ENCODE measurements around the gene STRIP2.
"Not testable (repeated sequence)": the region's sequence is repeated elsewhere in the genome, so short reads cannot be mapped to it uniquely, and the experiment has no call there.

The STRIP2 gene

GRCh38 chr7:129494041-129494440, 59.8 kb downstream of the STRIP2 start:
- DNase-seq (ENCODE audit: low spot score): no peak

DNA sequence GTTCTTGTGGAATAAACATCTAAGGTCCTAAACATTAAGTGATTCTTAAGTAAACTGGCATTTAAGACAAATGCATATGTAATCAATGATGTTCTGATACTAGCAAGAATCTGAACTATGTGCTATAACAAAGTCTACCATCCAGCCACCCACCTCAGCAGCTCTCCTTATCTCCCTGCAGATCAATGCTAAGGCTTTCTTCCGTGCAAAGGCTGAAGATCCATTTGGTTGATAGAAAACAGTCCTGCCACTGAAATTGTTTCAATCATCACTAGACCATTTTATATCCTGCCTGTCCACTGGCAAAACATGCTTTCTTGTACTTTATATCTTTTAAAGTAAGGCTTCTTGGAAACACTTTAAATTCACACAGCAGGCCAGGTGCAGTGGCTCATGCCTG, 61.8 kb downstream of the STRIP2 start:
- DNase-seq (ENCODE audit: low spot score): no peak

GRCh38 chr7:129496653-129497052, 62.4 kb downstream of the STRIP2 start:
- no peak for DNase-seq (ENCODE audit: low spot score)

- DNase-seq (ENCODE audit: low spot score): no peak
These were observed 62.9 kb downstream of the STRIP2 start for GRCh38 chr7:129497156-129497555.

GRCh38 chr7:129498021-129498420, 63.8 kb downstream of the STRIP2 start:
- no peak for DNase-seq (ENCODE audit: low spot score)

DNA sequence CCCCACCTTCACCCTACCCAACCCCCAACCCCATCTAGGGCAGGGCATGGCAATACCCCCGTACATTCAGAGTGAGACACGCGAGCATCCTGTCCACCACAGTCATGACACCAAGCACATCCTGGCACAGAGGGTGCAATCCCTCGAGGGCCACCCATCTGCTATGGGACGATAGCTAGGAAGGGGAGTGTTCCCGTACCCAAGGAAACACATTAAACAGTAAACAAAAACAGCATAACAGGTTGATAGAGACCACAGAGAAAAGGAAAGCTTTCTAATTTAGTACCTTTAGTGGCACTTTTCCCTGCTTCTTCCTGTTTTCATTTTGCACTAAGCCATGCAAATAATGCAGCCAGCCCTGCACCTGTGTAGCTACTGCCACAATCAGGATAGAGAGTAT, 65.8 kb downstream of the STRIP2 start:
- DNase-seq (ENCODE audit: low spot score): no peak

GRCh38 chr7:129501760-129502707, 67.8 kb downstream of the STRIP2 start, which contains the start of gene SMKR1:
TSS of gene SMKR1 (plus strand) at chr7:129502531. CDS start at chr7:129502825, 294 bp downstream.
- DNase-seq (ENCODE audit: low spot score): peak; percentile 92

GRCh38 chr7:129502708-129503685, 68.8 kb downstream of the STRIP2 start:
- peak; percentile 62 for DNase-seq (ENCODE audit: low spot score)

DNA sequence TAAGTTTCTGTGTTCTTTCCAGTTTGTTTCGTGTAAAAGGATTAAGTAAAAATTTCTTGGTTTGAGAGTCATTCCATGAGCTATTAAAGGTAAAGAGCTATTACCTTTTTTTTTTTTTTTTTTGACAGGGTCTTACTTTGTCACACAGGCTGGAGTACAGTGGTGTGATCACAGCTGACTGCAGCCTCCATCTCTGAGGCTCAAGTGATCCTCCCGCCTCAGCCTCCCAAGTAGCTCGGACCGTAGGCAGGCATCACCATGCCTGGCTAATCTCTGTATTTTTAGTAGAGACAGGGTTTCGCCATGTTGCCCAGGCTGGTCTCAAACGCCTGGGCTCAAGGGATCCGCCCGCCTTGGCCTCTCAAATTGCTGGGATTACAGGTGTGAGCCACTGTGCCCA, 69.5 kb downstream of the STRIP2 start:
- DNase-seq (ENCODE audit: low spot score): no peak

- DNase-seq (ENCODE audit: low spot score): no peak
These were observed 78.0 kb downstream of the STRIP2 start for GRCh38 chr7:129512192-129512591.

DNA sequence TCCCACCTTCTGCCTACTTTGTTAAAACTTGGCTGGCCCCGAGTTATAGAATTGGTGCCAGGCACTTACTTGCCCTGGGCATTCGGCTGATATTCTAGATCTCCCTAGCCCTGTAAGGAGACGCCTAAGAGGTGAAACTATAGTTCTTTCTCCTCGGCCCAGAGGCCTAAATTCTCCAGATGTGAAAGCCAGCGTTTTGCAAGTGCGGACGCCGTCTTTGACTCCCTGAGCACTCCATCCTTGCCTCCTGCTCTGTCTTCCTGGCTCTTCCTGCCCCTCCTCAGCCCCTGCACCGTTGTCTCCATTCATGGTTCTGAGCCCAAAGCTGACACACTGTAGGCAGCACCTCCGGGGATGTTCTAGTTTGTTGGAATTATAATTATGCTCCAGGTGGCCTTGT, 79.3 kb downstream of the STRIP2 start:
- DNase-seq (ENCODE audit: low spot score): no peak

GRCh38 chr7:129514683-129515082, 80.5 kb downstream of the STRIP2 start:
- DNase-seq (ENCODE audit: low spot score): no peak

DNA sequence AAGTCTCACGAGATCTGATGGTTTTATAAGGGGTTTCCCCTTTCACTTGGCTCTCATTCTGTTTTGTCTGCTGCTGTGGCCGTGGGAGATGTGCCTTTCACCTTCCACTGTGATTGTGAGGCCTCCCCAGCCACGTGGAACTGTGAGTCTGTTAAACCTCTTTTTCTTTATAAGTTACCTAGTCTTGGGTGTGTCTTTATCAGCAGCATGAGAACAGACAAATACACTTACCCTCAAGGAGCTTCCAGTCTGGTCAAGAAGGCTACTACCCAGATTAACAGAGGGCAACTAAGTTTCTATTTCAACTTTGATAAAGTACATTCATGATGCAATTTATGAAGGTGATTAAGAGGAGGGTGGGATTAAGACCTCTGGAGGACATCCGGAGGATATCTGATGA, 81.1 kb downstream of the STRIP2 start:
- no peak for DNase-seq (ENCODE audit: low spot score)

GRCh38 chr7:129517931-129518330, 83.7 kb downstream of the STRIP2 start:
- DNase-seq (ENCODE audit: low spot score): no peak

DNA sequence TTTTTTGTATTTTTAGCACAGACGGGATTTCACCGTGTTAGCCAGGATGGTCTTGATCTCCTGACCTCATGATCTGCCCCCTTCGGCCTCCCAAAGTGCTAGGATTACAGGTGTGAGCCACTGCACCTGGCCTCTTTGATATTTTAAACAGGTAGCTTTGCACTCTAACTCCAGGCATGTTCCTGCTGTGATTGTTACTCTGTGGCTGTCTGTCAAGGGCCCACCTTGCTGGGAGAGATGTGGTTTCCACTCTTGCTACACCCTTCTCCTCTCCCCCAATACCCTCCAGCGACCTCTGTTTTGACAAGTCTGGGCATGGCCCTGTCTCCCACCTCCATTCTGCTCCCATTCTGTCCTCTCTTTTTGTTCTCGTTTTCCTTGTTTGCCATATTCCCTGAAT, 85.2 kb downstream of the STRIP2 start:
- DNase-seq (ENCODE audit: low spot score): no peak

DNA sequence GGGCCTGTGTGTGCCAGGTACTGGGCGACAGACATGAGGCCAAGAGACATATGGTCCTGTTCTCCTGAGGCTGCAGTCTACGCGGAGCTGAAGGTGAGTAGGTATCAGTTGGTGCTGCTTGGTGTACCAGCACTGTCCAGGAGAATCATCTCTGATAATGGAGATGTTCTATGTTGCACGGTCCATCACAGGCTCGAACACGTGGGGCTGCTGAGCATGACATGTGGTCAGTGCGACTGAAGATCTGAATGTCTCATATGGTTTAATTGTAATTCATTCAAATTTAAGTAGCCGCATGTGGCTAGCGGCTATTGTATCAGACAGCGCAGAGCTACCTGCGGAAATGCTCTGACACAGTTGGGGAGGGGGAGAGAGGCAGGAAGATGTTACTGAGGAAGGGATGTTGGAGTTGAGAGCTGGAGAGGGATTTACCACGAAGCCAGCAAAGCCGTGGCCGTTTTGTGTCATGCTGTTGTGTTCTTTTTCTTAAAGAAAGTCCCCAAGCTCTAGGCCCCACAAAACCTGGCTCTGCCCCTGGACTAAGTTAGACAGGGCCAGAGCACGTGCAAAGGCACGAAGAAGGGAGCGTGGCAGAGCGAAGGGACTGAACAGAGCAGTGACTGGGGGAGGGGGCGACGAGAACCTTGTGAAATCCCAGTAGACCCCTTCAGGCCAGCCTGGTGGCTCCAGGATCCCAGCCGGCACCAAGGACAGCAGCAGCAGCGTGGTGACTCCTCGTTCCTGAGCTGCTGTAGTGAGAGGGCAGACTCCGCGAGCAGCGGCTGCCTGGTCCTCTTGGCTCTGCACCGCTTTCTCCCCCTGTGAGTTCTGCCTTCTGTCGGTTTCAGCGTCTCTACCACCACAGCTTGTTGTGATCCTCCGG, 88.1 kb downstream of the STRIP2 start:
- DNase-seq (ENCODE audit: low spot score): peak; percentile 79

DNA sequence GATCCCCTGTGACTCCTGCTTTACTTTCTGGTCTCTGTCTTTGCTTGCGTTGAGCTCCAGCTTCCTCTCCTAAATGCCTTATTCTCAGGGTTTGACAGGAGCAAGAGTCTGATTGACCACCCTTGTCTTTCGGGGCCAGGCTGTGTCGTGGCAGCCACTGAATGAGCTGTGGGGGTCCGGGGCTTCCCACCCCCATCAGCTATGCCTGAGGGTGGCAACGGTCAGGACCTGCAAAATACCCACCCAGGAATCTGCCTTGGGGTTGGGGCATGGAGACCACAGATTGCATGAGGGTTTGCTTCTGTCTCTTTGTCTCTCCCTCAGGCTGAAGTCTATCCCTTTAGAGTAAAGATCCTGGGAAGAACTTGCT, 88.7 kb downstream of the STRIP2 start:
- no peak for DNase-seq (ENCODE audit: low spot score)

GRCh38 chr7:129523924-129524323, 89.7 kb downstream of the STRIP2 start:
- DNase-seq (ENCODE audit: low spot score): no peak

- DNase-seq (ENCODE audit: low spot score): not testable (repeated sequence)
These were observed 90.2 kb downstream of the STRIP2 start for GRCh38 chr7:129524405-129524804.

DNA sequence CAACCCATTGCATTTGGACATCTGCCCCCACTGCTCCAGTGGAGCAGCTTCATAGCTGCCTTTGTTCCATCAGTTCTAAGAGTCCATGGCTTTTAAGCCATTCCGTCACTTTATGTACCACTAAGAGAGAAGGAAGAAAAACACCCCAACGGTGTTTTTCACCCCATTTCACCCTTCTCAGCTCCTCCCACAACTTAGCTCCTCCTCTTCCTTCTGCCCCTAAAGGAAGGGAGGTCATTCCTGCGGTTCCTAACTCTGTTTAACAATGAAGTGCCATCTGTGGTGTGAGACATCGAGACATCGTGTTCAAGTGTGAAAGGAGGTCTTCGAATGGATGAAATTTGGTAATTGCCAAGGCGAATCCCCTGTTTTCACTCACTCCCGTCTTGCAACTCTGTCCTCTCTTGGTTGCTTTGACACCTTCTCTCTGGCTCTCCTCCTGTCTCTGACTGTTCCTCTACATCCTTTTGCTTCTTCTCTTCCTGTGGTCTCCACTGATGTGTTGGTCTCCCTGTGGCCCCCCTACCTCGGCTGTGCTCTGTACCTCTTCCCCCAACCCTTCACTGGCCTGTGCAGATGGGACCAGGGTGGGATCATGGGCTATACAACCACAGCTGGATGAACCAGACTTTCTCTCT, 91.1 kb downstream of the STRIP2 start:
- DNase-seq (ENCODE audit: low spot score): no peak

GRCh38 chr7:129529643-129530042, 95.4 kb downstream of the STRIP2 start:
- DNase-seq (ENCODE audit: low spot score): peak; percentile 45

Measured in iPS-NIHi11 (cell line).